Measurements from ENCODE around the gene PRR18.

GRCh38 chr6:166336847-166337246 lies 28.7 kb upstream of the PRR18 start:
- TF ChIP-seq GATA3 (IDR thresholded peaks at IDR 0.05; ENCODE audit: low read depth, low read length) (no peak), GATA2 (IDR thresholded peaks at IDR 0.05; ENCODE audit: low read depth, low read length) (no peak)
